Measurements from ENCODE around the gene ZNF785. TPM values are rescaled to one million over a fixed set of nuclear protein-coding genes. Genes with fewer than 3 reads are reported as not detected.

The ZNF785 gene
- total and polyA plus RNA-seq, 2 donors (not counting 1 experiment from before 2014, with no cell fraction given): 12.2 to 39.7 TPM

GRCh38 chr16:30609002-30609925 is 23.8 kb upstream of the ZNF785 start:
- no peaks in the 10 kb centered on the region for H3K9me3 Mint-ChIP-seq (ENCODE audit: insufficient read depth)
- peak overlapping the region; percentile 82 to 96 for H3K27ac ChIP-seq (ENCODE audit: low read length in 2 of 2)
- DNase-seq (no peak), ATAC-seq (ENCODE audit: low read depth) (peak; percentile 23)
- H3K9ac ChIP-seq (ENCODE audit: low read length): peak overlapping the region; percentile 99
- H3K9me3 ChIP-seq (ENCODE audit: control extremely low read depth in 1 of 3, control insufficient read depth in 2 of 3, insufficient read depth in 1 of 3, low read length in 2 of 3): no peaks in the 10 kb centered on the region
- 10% methylated on average over 35 of the region's 40 CpGs for WGBS (ENCODE audit: insufficient coverage)
- peak overlapping the region; percentile 96 for H3K27ac Mint-ChIP-seq
- peaks cover 14 to 22% of the 10 kb centered on the region in 2 donors for H3K4me1 ChIP-seq (ENCODE audit: control insufficient read depth in 2 of 2, insufficient read depth in 2 of 2, low read length in 2 of 2)
- H3K4me1 Mint-ChIP-seq: peaks cover 19% of the 10 kb centered on the region
- H3K36me3 ChIP-seq (replicated peaks in 1 of 2; ENCODE audit: control extremely low read depth in 1 of 2, control insufficient read depth in 1 of 2, extremely low read depth in 1 of 2, insufficient read depth in 2 of 2, low read length in 1 of 2): peaks cover 0 to 15% of the 10 kb centered on the region in 2 experiments
- peak overlapping the region; percentile 87 for H3K4me2 ChIP-seq (replicated peaks; ENCODE audit: low read depth, low read length, poor library complexity, severe bottlenecking)
- H4K20me1 ChIP-seq (ENCODE audit: control insufficient read depth, insufficient read depth, low read length, poor library complexity, severe bottlenecking): no peaks in the 10 kb centered on the region
- CTCF ChIA-PET: interaction anchor here (0.7 to 2.1 kb wide), 9 partner anchors 11 to 192 kb away, joined by 3 to 9 read pairs (median 6); partner anchors contain the start of genes DCTPP1, ZNF764 and ZNF785
- H3K4me3 Mint-ChIP-seq: peak overlapping the region; percentile 98
- peak overlapping the region; percentile 96 for H2AFZ ChIP-seq (ENCODE audit: insufficient read depth, low read depth, low read length, poor library complexity, severe bottlenecking)
- POLR2A ChIA-PET: interaction anchor here (0.7 to 1.6 kb wide), 9 partner anchors 11 to 191 kb away, joined by 3 to 6 read pairs (median 4); partner anchors contain the start of genes DCTPP1, ZNF747 and ZNF764
- H3K4me3 ChIP-seq (ENCODE audit: control extremely low read depth in 1 of 5, extremely low read depth in 1 of 5, insufficient read depth in 1 of 5, low read depth in 2 of 5, low read length in 4 of 5): peak overlapping the region; percentile 84 to 98 (median 91)
- intact Hi-C loops (cut with micrococcal nuclease): no loop called here
- H3K27me3 Mint-ChIP-seq: no peaks in the 10 kb centered on the region
- TF ChIP-seq EZH2 (IDR thresholded peaks at IDR 0.05; ENCODE audit: borderline replicate concordance, insufficient read depth, low read depth, low read length, poor library complexity, severe bottlenecking) (no peak), CTCF (IDR thresholded peaks at IDR 0.05) (no peak)
- H3K79me2 ChIP-seq (ENCODE audit: control insufficient read depth, insufficient read depth, low read length): peaks cover 18% of the 10 kb centered on the region
- H3K27me3 ChIP-seq (replicated peaks in 1 of 4; ENCODE audit: control extremely low read depth in 1 of 4, control insufficient read depth in 3 of 4, insufficient read depth in 4 of 4, low read length in 3 of 4): no peaks in the 10 kb centered on the region

GRCh38 chr16:30606004-30606403 is 20.5 kb upstream of the ZNF785 start:
- WGBS (ENCODE audit: insufficient coverage): no CpG with 5 or more reads among the region's 3 CpGs
- no peak for ATAC-seq (ENCODE audit: low read depth)
- Mint-ChIP-seq H3K27me3 (no peaks in the 10 kb centered on the region), H3K4me3 (no peak overlapping the region), H3K4me1 (peaks cover 13% of the 10 kb centered on the region), H3K9me3 (ENCODE audit: insufficient read depth) (no peaks in the 10 kb centered on the region), H3K27ac (no peak overlapping the region)
- POLR2A ChIA-PET: no interaction called here
- Histone ChIP-seq H3K79me2 (ENCODE audit: control insufficient read depth, insufficient read depth, low read length) (peaks cover 18% of the 10 kb centered on the region), H3K4me1 (ENCODE audit: control insufficient read depth in 2 of 2, insufficient read depth in 2 of 2, low read length in 2 of 2) (peaks cover 9 to 16% of the 10 kb centered on the region in 2 donors), H3K9ac (ENCODE audit: low read length) (no peak overlapping the region), H2AFZ (ENCODE audit: insufficient read depth, low read depth, low read length, poor library complexity, severe bottlenecking) (no peak overlapping the region), H3K36me3 (replicated peaks in 1 of 2; ENCODE audit: control extremely low read depth in 1 of 2, control insufficient read depth in 1 of 2, extremely low read depth in 1 of 2, insufficient read depth in 2 of 2, low read length in 1 of 2) (peaks cover 0 to 27% of the 10 kb centered on the region in 2 experiments), H3K4me2 (replicated peaks; ENCODE audit: low read depth, low read length, poor library complexity, severe bottlenecking) (no peak overlapping the region), H3K4me3 (ENCODE audit: control extremely low read depth in 1 of 5, extremely low read depth in 1 of 5, insufficient read depth in 1 of 5, low read depth in 2 of 5, low read length in 4 of 5) (no peak overlapping the region), H3K27me3 (replicated peaks in 1 of 4; ENCODE audit: control extremely low read depth in 1 of 4, control insufficient read depth in 3 of 4, insufficient read depth in 4 of 4, low read length in 3 of 4) (no peaks in the 10 kb centered on the region), H3K27ac (ENCODE audit: low read length in 2 of 2) (no peak overlapping the region), H4K20me1 (ENCODE audit: control insufficient read depth, insufficient read depth, low read length, poor library complexity, severe bottlenecking) (no peaks in the 10 kb centered on the region), H3K9me3 (ENCODE audit: control extremely low read depth in 1 of 3, control insufficient read depth in 2 of 3, insufficient read depth in 1 of 3, low read length in 2 of 3) (no peaks in the 10 kb centered on the region)
- TF ChIP-seq CTCF (IDR thresholded peaks at IDR 0.05) (no peak), EZH2 (IDR thresholded peaks at IDR 0.05; ENCODE audit: borderline replicate concordance, insufficient read depth, low read depth, low read length, poor library complexity, severe bottlenecking) (no peak)
- no peak for DNase-seq
- intact Hi-C loops (cut with micrococcal nuclease): no loop called here
- CTCF ChIA-PET: interaction anchor here (1.0 kb wide), 1 partner anchor 71 kb away, joined by 3 read pairs; no protein-coding TSS in a partner anchor

All from B cell (primary cell).